ENCODE data around the gene SMIM32. TPM values are rescaled to one million over a fixed set of nuclear protein-coding genes. Genes with fewer than 3 reads are reported as not detected.

SMIM32 gene
- total RNA-seq, 1 donor from 2014 or later = 0.13 TPM

GRCh38 chr5:136169218-136169617 lies 23.7 kb downstream of the SMIM32 start:
- Histone ChIP-seq H3K79me2 (ENCODE audit: low read depth) (peaks cover 50% of the 10 kb centered on the region), H3K36me3 (peaks cover 10% of the 10 kb centered on the region), H3K4me1 (no peaks in the 10 kb centered on the region), H4K20me1 (ENCODE audit: low read depth) (peaks cover 48% of the 10 kb centered on the region), H2AFZ (replicated peaks) (no peak overlapping the region), H3F3A (ENCODE audit: low read depth) (peaks cover 5% of the 10 kb centered on the region), H3K9ac (no peak overlapping the region), H3K27me3 (no peaks in the 10 kb centered on the region), H3K27ac (no peak overlapping the region), H3K9me3 (ENCODE audit: low read depth) (no peaks in the 10 kb centered on the region), H3K4me2 (no peak overlapping the region), H3K4me3 (no peak overlapping the region)
- H3K4me1 Mint-ChIP-seq = no peaks in the 10 kb centered on the region
- H3K27me3 Mint-ChIP-seq (ENCODE audit: insufficient read depth, low read depth) = no peaks in the 10 kb centered on the region
- TF ChIP-seq EZH2 (IDR thresholded peaks at IDR 0.05) = no peak
- TF ChIP-seq CTCF (IDR thresholded peaks at IDR 0.05) = no peak
- no peak for TF ChIP-seq EZH2phosphoT487 (IDR thresholded peaks at IDR 0.05)
- DNase-seq (ENCODE audit: low spot score) = no peak
- no peaks in the 10 kb centered on the region for H3K9me3 Mint-ChIP-seq
- H3K27ac Mint-ChIP-seq = no peak overlapping the region
- no peak overlapping the region for H3K4me3 Mint-ChIP-seq
- H3K36me3 Mint-ChIP-seq = peaks cover 42% of the 10 kb centered on the region

GRCh38 chr5:136166909-136167308 lies 26.1 kb downstream of the SMIM32 start:
- no peak overlapping the region for H3K27ac ChIP-seq
- H3K27me3 ChIP-seq = no peaks in the 10 kb centered on the region
- H2AFZ ChIP-seq (replicated peaks) = no peak overlapping the region
- no peak for DNase-seq (ENCODE audit: low spot score)
- Mint-ChIP-seq H3K27ac (no peak overlapping the region), H3K9me3 (no peaks in the 10 kb centered on the region), H3K4me3 (no peak overlapping the region), H3K36me3 (peaks cover 36% of the 10 kb centered on the region), H3K27me3 (ENCODE audit: insufficient read depth, low read depth) (no peaks in the 10 kb centered on the region), H3K4me1 (peaks cover 2% of the 10 kb centered on the region)
- peaks cover 63% of the 10 kb centered on the region for H3K79me2 ChIP-seq (ENCODE audit: low read depth)
- no peaks in the 10 kb centered on the region for H3K4me1 ChIP-seq
- H3K36me3 ChIP-seq = peaks cover 20% of the 10 kb centered on the region
- no peaks in the 10 kb centered on the region for H3K9me3 ChIP-seq (ENCODE audit: low read depth)
- no peak overlapping the region for H3K9ac ChIP-seq
- H3F3A ChIP-seq (ENCODE audit: low read depth) = no peaks in the 10 kb centered on the region
- H4K20me1 ChIP-seq (ENCODE audit: low read depth) = peaks cover 52% of the 10 kb centered on the region
- TF ChIP-seq CTCF (IDR thresholded peaks at IDR 0.05) = no peak
- no peak for TF ChIP-seq EZH2 (IDR thresholded peaks at IDR 0.05)
- TF ChIP-seq EZH2phosphoT487 (IDR thresholded peaks at IDR 0.05) = no peak
- no peak overlapping the region for H3K4me2 ChIP-seq
- no peak overlapping the region for H3K4me3 ChIP-seq

- no peaks in the 10 kb centered on the region for H3K9me3 ChIP-seq (ENCODE audit: low read depth)
- no peak overlapping the region for H3K4me3 Mint-ChIP-seq
- peaks cover 49% of the 10 kb centered on the region for H4K20me1 ChIP-seq (ENCODE audit: low read depth)
- H3K79me2 ChIP-seq (ENCODE audit: low read depth) = peaks cover 66% of the 10 kb centered on the region
- peaks cover 2% of the 10 kb centered on the region for H3K4me1 Mint-ChIP-seq
- H3K27ac Mint-ChIP-seq = no peak overlapping the region
- no peak overlapping the region for H3K9ac ChIP-seq
- no peaks in the 10 kb centered on the region for H3K9me3 Mint-ChIP-seq
- no peaks in the 10 kb centered on the region for H3F3A ChIP-seq (ENCODE audit: low read depth)
- H3K36me3 Mint-ChIP-seq = peaks cover 21% of the 10 kb centered on the region
- no peak for DNase-seq (ENCODE audit: low spot score)
- H3K27ac ChIP-seq = no peak overlapping the region
- no peaks in the 10 kb centered on the region for H3K27me3 ChIP-seq
- no peak overlapping the region for H3K4me2 ChIP-seq
- no peak overlapping the region for H2AFZ ChIP-seq (replicated peaks)
- peaks cover 20% of the 10 kb centered on the region for H3K36me3 ChIP-seq
- no peak overlapping the region for H3K4me3 ChIP-seq
- TF ChIP-seq CTCF (IDR thresholded peaks at IDR 0.05) (no peak), EZH2 (IDR thresholded peaks at IDR 0.05) (no peak), EZH2phosphoT487 (IDR thresholded peaks at IDR 0.05) (no peak)
- no peaks in the 10 kb centered on the region for H3K27me3 Mint-ChIP-seq (ENCODE audit: insufficient read depth, low read depth)
- no peaks in the 10 kb centered on the region for H3K4me1 ChIP-seq
Observed at GRCh38 chr5:136164226-136164625, 28.7 kb downstream of the SMIM32 start.

Measured in neural progenitor cell (in vitro differentiated cells).